Measurements from ENCODE around the gene ADGRG1.

- TF ChIP-seq POLR2AphosphoS5 (IDR thresholded peaks at IDR 0.05; ENCODE audit: low read depth, low read length) (no peak), TAF1 (IDR thresholded peaks at IDR 0.05; ENCODE audit: borderline replicate concordance, low read depth, low read length) (no peak)
These were observed 27.4 kb upstream of the ADGRG1 start for GRCh38 chr16:57600952-57601580.

Data from GM12892 (cell line).